Hepatocyte (in vitro differentiated cells): Measurements from ENCODE around the gene HSPA12A. TPM values are rescaled to one million over a fixed set of nuclear protein-coding genes. Genes with fewer than 3 reads are reported as not detected.

Experiments
- DNase-seq: peaks from one replicate; pipeline ENCODE4 v3.0.0-alpha.2; 2016; ENCODE audit warnings: low spot score
- H2AFZ ChIP-seq: fragments of 200-600 bp; sonication (generic); 2 replicates; pipeline ENCODE4 v1.6.0; 2016; ENCODE audit warnings: antibody characterized with exemption, mild to moderate bottlenecking
- H3K27ac ChIP-seq: fragments of 200-600 bp; sonication (generic); 2 replicates; pipeline ENCODE4 v1.5.1; 2016; ENCODE audit warnings: mild to moderate bottlenecking
- H3K27me3 ChIP-seq: fragments of 200-600 bp; sonication (generic); 2 replicates; pipeline ENCODE4 v1.6.1; 2016
- H3K36me3 ChIP-seq: fragments of 200-600 bp; sonication (generic); replicated peaks from 2 replicates; pipeline ENCODE4 v1.5.1; 2016; ENCODE audit warnings: low read depth; ENCODE audit not compliant: insufficient read depth
- H3K4me1 ChIP-seq: fragments of 200-600 bp; sonication (generic); 2 replicates; pipeline ENCODE4 v1.5.1; 2016; ENCODE audit warnings: mild to moderate bottlenecking, moderate library complexity; ENCODE audit not compliant: insufficient read depth
- H3K4me2 ChIP-seq: fragments of 200-600 bp; sonication (generic); 2 replicates; pipeline ENCODE4 v1.6.0; 2016
- H3K4me3 ChIP-seq: fragments of 200-600 bp; sonication (generic); 2 replicates; pipeline ENCODE4 v1.5.1; 2016; ENCODE audit warnings: mild to moderate bottlenecking
- H3K79me2 ChIP-seq: fragments of 200-600 bp; sonication (generic); 2 replicates; pipeline ENCODE4 v1.6.0; 2017; ENCODE audit warnings: mild to moderate bottlenecking
- H3K9me2 ChIP-seq: fragments of 200-600 bp; sonication (generic); replicated peaks from 2 replicates; pipeline ENCODE4 v1.6.0; 2017; ENCODE audit warnings: mild to moderate bottlenecking; ENCODE audit not compliant: insufficient read depth
- H3K9me3 ChIP-seq: fragments of 200-600 bp; sonication (generic); 2 replicates; pipeline ENCODE4 v1.5.1; 2016; ENCODE audit warnings: low read depth, mild to moderate bottlenecking
- H4K20me1 ChIP-seq: fragments of 200-600 bp; sonication (generic); 2 replicates; pipeline ENCODE4 v1.6.0; 2016; ENCODE audit warnings: mild to moderate bottlenecking; ENCODE audit not compliant: insufficient read depth, poor library complexity, severe bottlenecking
- CTCF ChIP-seq: fragments of 200-600 bp; sonication (generic); IDR thresholded peaks from 2 replicates; pipeline ENCODE4 v1.5.1; 2016; ENCODE audit warnings: antibody characterized with exemption, mild to moderate bottlenecking; ENCODE audit not compliant: poor library complexity
- EZH2 ChIP-seq: fragments of 200-600 bp; sonication (generic); IDR thresholded peaks from 2 replicates; pipeline ENCODE4 v1.6.1; 2016; ENCODE audit warnings: antibody characterized with exemption, mild to moderate bottlenecking, borderline replicate concordance
- EZH2phosphoT487 ChIP-seq: fragments of 200-600 bp; sonication (generic); IDR thresholded peaks from one replicate; pipeline ENCODE4 v1.6.1; 2018; ENCODE audit warnings: antibody characterized with exemption, mild to moderate bottlenecking, low read depth, moderate library complexity; ENCODE audit not compliant: unreplicated experiment, severe bottlenecking
- WGBS: methylation state at CpG from one replicate; pipeline ENCODE4 v1.1.6; 2016; ENCODE audit warnings: low lambda C conversion rate; ENCODE audit errors: missing lambda C conversion rate; 5-methylcytosine and 5-hydroxymethylcytosine counted together
- polyA plus RNA-seq: library from polyadenylated mRNA; unstranded; fragments of >200 nt; fragmentation: Nextera tagmentation; extraction: Ambion mirVana; gene quantifications from 2 replicates; pipeline ENCODE4 v1.2.1, GENCODE V29; 2016
- total RNA-seq: library from RNA; depleted of rRNA; stranded (reverse); fragments of >200 nt; gene quantifications from 2 replicates; pipeline ENCODE4 v1.2.3, GENCODE V29; 2014

HSPA12A gene
- total and polyA plus RNA-seq, 2 experiments from 2014 or later: 8.7 to 9.9 TPM

DNA sequence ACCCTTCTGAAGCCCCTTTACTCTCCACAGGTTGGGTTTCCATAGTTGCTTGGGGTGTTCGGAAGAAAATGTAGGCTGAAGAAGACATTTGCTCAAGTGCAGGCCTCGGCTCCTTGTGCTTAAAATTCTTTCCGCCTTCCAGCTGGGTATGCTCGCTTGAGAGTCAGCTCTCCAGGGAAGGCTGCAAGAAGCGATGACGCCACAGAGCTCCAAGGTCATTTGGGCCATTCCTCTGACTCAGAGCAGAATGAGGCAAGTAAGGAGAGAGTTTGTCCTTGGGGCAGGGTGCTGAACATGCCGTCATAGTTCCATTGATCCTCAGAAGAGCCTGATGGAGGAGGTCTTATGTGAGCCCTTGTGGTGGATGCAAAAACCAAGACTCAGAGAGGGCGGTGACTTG lies 27.4 kb upstream of the HSPA12A start:
- TF ChIP-seq CTCF (no peak), EZH2 (no peak), EZH2phosphoT487 (no peak)
- Histone ChIP-seq H3K4me1 (peaks cover 12% of the 10 kb centered on the region), H4K20me1 (no peaks in the 10 kb centered on the region), H2AFZ (no peak overlapping the region), H3K9me2 (no peaks in the 10 kb centered on the region), H3K9me3 (no peaks in the 10 kb centered on the region), H3K27ac (no peak overlapping the region), H3K4me2 (no peak overlapping the region), H3K79me2 (no peaks in the 10 kb centered on the region), H3K27me3 (no peaks in the 10 kb centered on the region), H3K4me3 (no peak overlapping the region), H3K36me3 (no peaks in the 10 kb centered on the region)
- DNase-seq: no peak
- WGBS: 89% methylated on average over 8 of the region's 8 CpGs

- Histone ChIP-seq H3K27ac (no peak overlapping the region), H3K9me2 (no peaks in the 10 kb centered on the region), H3K9me3 (no peaks in the 10 kb centered on the region), H3K4me3 (no peak overlapping the region), H3K4me2 (no peak overlapping the region), H2AFZ (no peak overlapping the region), H4K20me1 (no peaks in the 10 kb centered on the region), H3K27me3 (no peaks in the 10 kb centered on the region), H3K4me1 (peaks cover 12% of the 10 kb centered on the region), H3K79me2 (no peaks in the 10 kb centered on the region), H3K36me3 (no peaks in the 10 kb centered on the region)
- TF ChIP-seq EZH2phosphoT487 (no peak), EZH2 (no peak), CTCF (no peak)
- DNase-seq: no peak
- 94% methylated on average over 7 of the region's 7 CpGs for WGBS
Measured at GRCh38 chr10:116769368-116769767, 27.0 kb upstream of the HSPA12A start.

DNA sequence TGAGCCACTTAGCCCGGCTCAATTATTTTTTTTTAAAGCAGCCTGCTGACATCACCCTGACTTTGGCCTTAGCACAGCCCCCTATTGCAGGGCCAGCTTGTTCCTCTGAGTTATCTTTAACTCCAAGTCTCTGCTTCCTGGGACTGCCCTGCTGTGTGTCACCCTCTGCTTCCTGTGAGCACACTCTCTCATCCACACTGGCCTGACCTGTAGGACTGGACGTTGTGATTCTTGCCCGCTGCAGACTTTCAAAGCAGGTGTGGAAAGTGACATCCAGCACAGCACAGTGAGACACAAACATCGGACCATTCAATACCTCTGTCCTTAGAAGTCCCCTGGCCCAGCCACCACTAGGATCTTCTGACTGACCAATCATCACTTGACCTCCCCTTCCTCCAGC lies 26.4 kb upstream of the HSPA12A start:
- Histone ChIP-seq H3K9me2 (no peaks in the 10 kb centered on the region), H3K79me2 (no peaks in the 10 kb centered on the region), H2AFZ (no peak overlapping the region), H4K20me1 (no peaks in the 10 kb centered on the region), H3K27ac (no peak overlapping the region), H3K27me3 (no peaks in the 10 kb centered on the region), H3K4me2 (no peak overlapping the region), H3K4me3 (no peak overlapping the region), H3K9me3 (no peaks in the 10 kb centered on the region), H3K36me3 (no peaks in the 10 kb centered on the region), H3K4me1 (peaks cover 12% of the 10 kb centered on the region)
- 79% methylated on average over 4 of the region's 4 CpGs for WGBS
- TF ChIP-seq EZH2phosphoT487 (no peak), CTCF (no peak), EZH2 (no peak)
- DNase-seq: no peak
